ENCODE results near the gene CDK9.
A peak's percentile ranks its signal among the peaks of the same experiment; 100 is the strongest.

The CDK9 gene

DNA sequence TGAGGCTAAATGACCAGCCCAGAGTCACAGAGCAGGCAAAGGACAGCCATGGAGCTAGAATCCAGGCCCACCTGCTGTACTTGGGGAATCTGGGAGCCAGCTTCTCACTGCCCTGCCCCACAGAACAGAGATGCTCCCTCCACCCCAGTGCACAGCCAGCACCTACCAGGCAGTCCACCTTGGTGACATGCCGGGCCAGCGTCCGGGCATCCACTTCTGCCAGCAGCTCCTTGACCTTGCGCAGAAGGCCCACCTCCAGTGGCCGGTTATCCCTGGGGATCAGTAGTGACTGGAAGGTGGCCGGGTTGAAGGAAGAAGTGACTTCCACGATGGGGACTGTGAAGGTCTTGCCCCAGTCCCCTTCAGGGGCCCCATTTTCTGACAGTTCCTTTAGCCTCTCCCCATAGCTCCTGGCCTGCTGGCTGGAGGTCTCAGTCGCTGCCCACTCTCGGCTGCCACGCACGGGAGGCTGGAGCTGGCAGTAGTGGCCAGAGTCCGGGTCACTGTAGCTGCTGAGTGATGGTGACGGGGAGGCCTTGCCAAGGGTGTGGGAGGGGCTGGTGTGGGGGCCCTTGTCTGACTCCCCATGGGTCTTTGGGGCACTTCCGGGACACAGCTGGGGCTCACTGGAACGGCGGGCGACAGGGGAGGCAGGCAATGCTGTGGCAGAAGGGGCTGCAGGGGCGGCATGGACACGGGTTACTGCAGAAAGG, 41.3 kb upstream of the CDK9 start:
- H3K4me1 ChIP-seq, result peaks cover 13% of the 10 kb centered on the region
- no peaks in the 10 kb centered on the region for H3K9me3 ChIP-seq
- TF ChIP-seq, protein P1, sequence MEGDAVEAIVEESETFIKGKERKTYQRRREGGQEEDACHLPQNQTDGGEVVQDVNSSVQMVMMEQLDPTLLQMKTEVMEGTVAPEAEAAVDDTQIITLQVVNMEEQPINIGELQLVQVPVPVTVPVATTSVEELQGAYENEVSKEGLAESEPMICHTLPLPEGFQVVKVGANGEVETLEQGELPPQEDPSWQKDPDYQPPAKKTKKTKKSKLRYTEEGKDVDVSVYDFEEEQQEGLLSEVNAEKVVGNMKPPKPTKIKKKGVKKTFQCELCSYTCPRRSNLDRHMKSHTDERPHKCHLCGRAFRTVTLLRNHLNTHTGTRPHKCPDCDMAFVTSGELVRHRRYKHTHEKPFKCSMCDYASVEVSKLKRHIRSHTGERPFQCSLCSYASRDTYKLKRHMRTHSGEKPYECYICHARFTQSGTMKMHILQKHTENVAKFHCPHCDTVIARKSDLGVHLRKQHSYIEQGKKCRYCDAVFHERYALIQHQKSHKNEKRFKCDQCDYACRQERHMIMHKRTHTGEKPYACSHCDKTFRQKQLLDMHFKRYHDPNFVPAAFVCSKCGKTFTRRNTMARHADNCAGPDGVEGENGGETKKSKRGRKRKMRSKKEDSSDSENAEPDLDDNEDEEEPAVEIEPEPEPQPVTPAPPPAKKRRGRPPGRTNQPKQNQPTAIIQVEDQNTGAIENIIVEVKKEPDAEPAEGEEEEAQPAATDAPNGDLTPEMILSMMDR (IDR thresholded peaks at IDR 0.05; ENCODE audit: low read depth, low read length), result no peak
- no peaks in the 10 kb centered on the region for H3K27me3 ChIP-seq
- H3K4me3 ChIP-seq (ENCODE audit: low read depth, low read length), result no peak overlapping the region
- no peak for DNase-seq
- H3K36me3 ChIP-seq, result peaks cover 18% of the 10 kb centered on the region

DNA sequence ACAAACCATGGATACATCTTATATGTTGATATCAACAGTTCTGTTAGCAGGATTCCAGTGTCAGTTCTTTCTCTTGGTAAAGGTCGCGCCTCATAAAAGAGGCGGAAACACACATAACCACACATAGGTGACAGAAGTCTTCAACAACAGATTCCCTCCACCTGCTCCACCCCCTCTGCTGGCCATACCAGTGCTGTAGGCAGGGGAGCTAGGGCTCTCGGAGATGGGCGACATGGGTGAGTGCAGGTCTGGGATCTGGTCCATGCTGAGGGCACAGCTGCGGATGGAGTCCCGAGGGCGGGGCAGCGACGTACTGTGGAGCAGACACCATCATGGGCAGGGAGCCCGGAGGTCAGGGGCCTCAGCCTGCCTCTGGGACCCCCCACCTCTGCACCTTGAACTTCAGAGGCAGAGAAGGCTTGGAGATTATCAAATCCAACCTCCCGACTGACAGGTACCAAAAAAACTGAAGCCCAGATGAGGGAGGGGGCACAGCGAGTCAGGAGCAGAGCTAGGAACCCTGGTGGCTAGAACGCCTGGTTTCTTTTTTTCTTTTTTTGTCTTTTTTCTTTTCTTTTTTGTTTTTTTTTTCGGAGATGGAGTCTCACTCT, 38.8 kb upstream of the CDK9 start:
- peaks cover 28% of the 10 kb centered on the region for H3K36me3 ChIP-seq
- DNase-seq, result no peak
- peaks cover 13% of the 10 kb centered on the region for H3K4me1 ChIP-seq
- TF ChIP-seq, protein P1 (IDR thresholded peaks at IDR 0.05; ENCODE audit: low read depth, low read length), result peak; percentile 27; the same call in 1 of the 2 replicates
- H3K27me3 ChIP-seq, result no peaks in the 10 kb centered on the region
- no peaks in the 10 kb centered on the region for H3K9me3 ChIP-seq
- no peak overlapping the region for H3K4me3 ChIP-seq (ENCODE audit: low read depth, low read length)

DNA sequence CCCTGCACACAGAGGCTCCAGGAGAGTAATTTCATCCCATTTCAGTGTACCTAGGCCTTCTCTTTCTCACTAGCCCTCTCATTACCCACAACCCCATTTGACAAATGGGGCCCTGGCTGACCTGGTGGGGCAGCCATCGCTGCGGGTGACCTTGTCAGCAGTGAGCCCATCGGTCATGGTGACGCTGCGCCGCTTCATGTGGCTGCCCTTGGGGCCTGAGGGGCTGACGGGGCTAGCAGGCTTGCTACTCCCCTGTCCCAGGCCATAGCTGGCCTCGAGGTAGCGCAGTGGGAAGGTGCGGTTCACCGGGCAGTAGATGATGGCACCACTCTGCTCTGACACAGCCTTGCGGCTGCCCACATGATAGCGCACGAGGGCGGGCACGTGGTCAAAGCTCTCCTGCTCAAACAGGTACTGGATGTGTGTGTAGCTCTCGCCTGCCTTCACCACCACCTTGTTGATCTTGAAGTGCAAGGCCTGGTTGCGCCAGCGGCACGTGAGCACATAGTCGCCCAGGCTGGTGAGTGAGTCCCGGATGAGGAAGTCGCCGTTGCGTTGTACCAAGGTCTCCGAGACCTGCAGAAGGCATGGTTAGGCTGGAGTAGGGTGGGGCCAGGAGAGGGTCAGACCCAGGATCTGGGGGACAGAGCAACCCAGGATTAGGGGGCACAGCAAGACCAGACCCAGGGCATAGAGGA, 36.6 kb upstream of the CDK9 start:
- TF ChIP-seq, protein P1 (IDR thresholded peaks at IDR 0.05; ENCODE audit: low read depth, low read length), result no peak
- Histone ChIP-seq H3K27me3 (no peaks in the 10 kb centered on the region), H3K4me1 (no peaks in the 10 kb centered on the region), H3K9me3 (no peaks in the 10 kb centered on the region), H3K4me3 (ENCODE audit: low read depth, low read length) (no peak overlapping the region), H3K36me3 (peaks cover 28% of the 10 kb centered on the region)
- DNase-seq, result no peak

DNA sequence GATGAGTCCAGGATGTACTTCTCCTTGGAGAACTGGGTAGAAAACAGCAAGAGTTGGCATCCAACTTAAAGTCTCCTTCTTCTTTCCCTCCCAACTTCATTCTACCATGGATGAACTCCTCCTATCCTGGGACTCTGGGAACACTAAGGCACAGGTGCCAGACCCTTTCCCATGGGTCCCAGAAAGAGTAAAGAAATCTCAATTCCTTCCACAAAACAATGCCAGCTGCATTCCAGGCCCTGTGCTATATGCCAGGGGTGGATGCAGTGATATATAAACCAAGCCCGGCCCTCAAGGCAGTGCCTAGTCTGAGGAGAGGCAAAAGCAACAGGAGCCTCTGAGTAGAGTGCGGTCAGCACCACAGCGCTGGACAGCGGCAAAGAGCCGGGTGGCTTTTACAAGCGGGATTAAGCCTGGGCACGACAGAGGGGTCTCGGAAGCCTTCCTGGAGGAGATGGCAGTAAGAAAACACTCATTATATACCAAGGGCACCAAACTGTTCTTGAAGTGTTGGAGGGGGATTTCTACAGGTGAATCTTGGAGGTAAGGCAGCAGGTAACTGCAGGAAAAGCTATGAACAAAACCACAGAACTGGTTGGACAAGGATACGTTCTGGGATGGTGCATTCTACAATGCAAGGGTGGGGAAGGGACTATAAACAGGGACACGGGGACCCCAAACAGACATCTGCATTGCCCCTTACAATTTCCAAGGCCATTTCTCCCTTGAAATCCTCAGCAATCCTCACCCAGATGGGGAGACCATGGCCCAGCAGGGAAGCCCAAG, 34.4 kb upstream of the CDK9 start:
- TF ChIP-seq, protein P1 (IDR thresholded peaks at IDR 0.05; ENCODE audit: low read depth, low read length), result no peak
- H3K4me3 ChIP-seq (ENCODE audit: low read depth, low read length), result no peak overlapping the region
- DNase-seq, result no peak
- H3K36me3 ChIP-seq, result peaks cover 28% of the 10 kb centered on the region
- H3K27me3 ChIP-seq, result no peaks in the 10 kb centered on the region
- no peaks in the 10 kb centered on the region for H3K4me1 ChIP-seq
- H3K9me3 ChIP-seq, result no peaks in the 10 kb centered on the region

DNA sequence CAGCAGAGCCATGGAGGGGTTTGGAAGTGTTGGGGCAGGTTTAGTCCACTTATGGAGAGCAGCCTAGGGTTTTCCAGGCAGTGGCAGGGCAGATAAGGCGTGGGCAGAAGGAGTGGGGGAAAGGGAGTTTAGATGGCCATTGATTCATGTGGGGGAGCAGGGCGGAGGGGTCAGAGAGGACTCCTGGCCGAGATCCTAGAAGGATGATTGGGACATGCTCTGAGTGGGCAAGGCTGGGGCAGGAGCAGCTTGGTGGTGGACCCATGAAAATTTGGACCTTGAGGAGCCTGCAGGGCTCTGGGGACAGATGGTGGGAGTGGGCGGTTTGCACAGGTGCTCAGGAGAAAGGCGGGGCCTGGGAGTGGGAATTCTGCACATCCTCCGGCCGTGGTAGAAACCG, 32.7 kb upstream of the CDK9 start:
- Histone ChIP-seq H3K36me3 (peaks cover 24% of the 10 kb centered on the region), H3K9me3 (no peaks in the 10 kb centered on the region), H3K27me3 (no peaks in the 10 kb centered on the region), H3K4me3 (ENCODE audit: low read depth, low read length) (no peak overlapping the region), H3K4me1 (no peaks in the 10 kb centered on the region)
- TF ChIP-seq, protein P1 (IDR thresholded peaks at IDR 0.05; ENCODE audit: low read depth, low read length), result no peak
- no peak for DNase-seq

All from BE2C (cell line).